Tibial nerve (tissue), 4 donors: ENCODE results near the gene LRRC49.

Experiments
- CTCF ChIP-seq, 5 experiments: fragments of 200-600 bp in 3 of 5; fragments of 450-650 bp in 2 of 5; sonication (generic) in 3 of 5; IDR thresholded peaks; one replicate each; pipeline ENCODE4 v1.5.1; 2016 to 2019; ENCODE audit warnings: antibody characterized with exemption in 5 of 5, mild to moderate bottlenecking in 3 of 5, moderate library complexity in 2 of 5
- EP300 ChIP-seq, 2 donors: sonication (generic); formaldehyde crosslinking; IDR thresholded peaks; one replicate each; pipeline ENCODE4 v1.6.1; 2017; ENCODE audit warnings: antibody characterized with exemption in 2 of 2, mild to moderate bottlenecking in 1 of 2

GRCh38 chr15:71096676-71097075, 204.1 kb downstream of the LRRC49 start:
- TF ChIP-seq CTCF (IDR thresholded peaks at IDR 0.05) (no peak), EP300 (IDR thresholded peaks at IDR 0.05) (no peak)
